IMR-90 (cell line): ENCODE data around the gene CYSRT1. TPM values are rescaled to one million over a fixed set of nuclear protein-coding genes. Genes with fewer than 3 reads are reported as not detected.

Experiments used
- ATAC-seq: fragments of 200-7000 bp; cut with Tn5 transposase; 2 replicates; pipeline ENCODE4 v1.9.1; 2020; ENCODE audit warnings: low read depth, mild to moderate bottlenecking, moderate library complexity
- BruUV-seq: library from RNA; stranded (reverse); fragments of 400-500 nt; replicated peaks from 2 replicates; lab custom pipeline; 2021; lab: Mats Ljungman, UMichigan
- CTCF ChIA-PET: fragments of 300-600 bp; formaldehyde crosslinking; extraction: SDS; loops from one replicate; lab custom pipeline; 2021; ENCODE audit warnings: antibody characterized with exemption; lab: Yijun Ruan, JAX
- POLR2A ChIA-PET: fragments of 300-600 bp; sonication (Branson Sonifier 250); formaldehyde crosslinking; loops from one replicate; lab custom pipeline; 2022; ENCODE audit warnings: antibody characterized with exemption; ENCODE audit not compliant: unreplicated experiment; lab: Charles Lee
- DNase-seq: peaks from one replicate; pipeline ENCODE4 v3.0.0; 2013
- H2AFZ ChIP-seq: replicated peaks from 2 replicates; pipeline ENCODE3; 2013; ENCODE audit warnings: low read length, mild to moderate bottlenecking; ENCODE audit not compliant: poor library complexity
- H2AK5ac ChIP-seq: 2 replicates; pipeline ENCODE4 v1.6.1; 2013; ENCODE audit warnings: low read depth, low read length, inconsistent platforms
- H2AK9ac ChIP-seq: replicated peaks from 2 replicates; pipeline ENCODE3; 2013; ENCODE audit warnings: mild to moderate bottlenecking, low read depth, low read length, moderate library complexity; ENCODE audit not compliant: poor library complexity
- H2BK120ac ChIP-seq: 2 replicates; pipeline ENCODE4 v1.6.1; 2013; ENCODE audit warnings: low read depth, low read length, inconsistent platforms
- H2BK15ac ChIP-seq: 3 replicates; pipeline ENCODE4 v1.6.1; 2013; ENCODE audit warnings: low read depth, low read length, inconsistent platforms
- H2BK20ac ChIP-seq: 2 replicates; pipeline ENCODE4 v1.6.1; 2013; ENCODE audit warnings: low read depth, mild to moderate bottlenecking, inconsistent platforms, low read length, moderate library complexity
- H2BK5ac ChIP-seq: 2 replicates; pipeline ENCODE4 v1.6.1; 2013; ENCODE audit warnings: mild to moderate bottlenecking, low read depth, low read length, inconsistent platforms; ENCODE audit not compliant: poor library complexity, severe bottlenecking
- H3K14ac ChIP-seq: replicated peaks from 2 replicates; pipeline ENCODE4 v1.6.1; 2013; ENCODE audit warnings: low read depth, low read length, inconsistent platforms
- H3K18ac ChIP-seq: 2 replicates; pipeline ENCODE4 v1.6.1; 2013; ENCODE audit warnings: low read depth, low read length, control low read depth
- H3K23ac ChIP-seq: 2 replicates; pipeline ENCODE4 v1.6.1; 2013; ENCODE audit warnings: low read depth, low read length, inconsistent platforms
- H3K27ac ChIP-seq: 2 replicates; pipeline ENCODE4 v1.5.1; 2013; ENCODE audit warnings: mild to moderate bottlenecking, control low read depth, low read length; ENCODE audit not compliant: insufficient read depth
- H3K27me3 ChIP-seq: 2 replicates; pipeline ENCODE4 v1.6.1; 2013; ENCODE audit warnings: low read length; ENCODE audit not compliant: control insufficient read depth, insufficient read depth
- H3K36me3 ChIP-seq: 2 replicates; pipeline ENCODE4 v1.6.1; 2013; ENCODE audit warnings: low read length, mixed read lengths; ENCODE audit not compliant: control insufficient read depth, insufficient read depth
- H3K4ac ChIP-seq: 2 replicates; pipeline ENCODE4 v1.6.1; 2013; ENCODE audit warnings: low read depth, low read length, inconsistent platforms
- H3K4me1 ChIP-seq: 2 replicates; pipeline ENCODE4 v1.6.1; 2013; ENCODE audit warnings: low read length, mixed read lengths; ENCODE audit not compliant: control insufficient read depth, insufficient read depth
- H3K4me2 ChIP-seq: 2 replicates; pipeline ENCODE4 v1.6.1; 2013; ENCODE audit warnings: low read depth, mild to moderate bottlenecking, control low read depth, low read length, moderate library complexity
- H3K4me3 ChIP-seq: 2 replicates; pipeline ENCODE4 v1.5.1; 2013; ENCODE audit warnings: low read depth, mild to moderate bottlenecking, control low read depth, low read length, moderate library complexity; ENCODE audit not compliant: insufficient read depth
- H3K56ac ChIP-seq: 2 replicates; pipeline ENCODE4 v1.6.1; 2013; ENCODE audit warnings: low read length, inconsistent platforms; ENCODE audit not compliant: insufficient read depth; ENCODE audit errors: extremely low read depth
- H3K79me1 ChIP-seq, 2 experiments: 2 replicates each; pipeline ENCODE4 v1.6.1; 2013; ENCODE audit warnings: low read length in 2 of 2, inconsistent platforms in 1 of 2, low read depth in 1 of 2
- H3K9ac ChIP-seq: 2 replicates; pipeline ENCODE4 v1.6.1; 2013; ENCODE audit warnings: low read depth, low read length, control low read depth
- H3K9me1 ChIP-seq: 2 replicates; pipeline ENCODE4 v1.6.1; 2013; ENCODE audit warnings: low read length, inconsistent platforms; ENCODE audit not compliant: insufficient read depth
- H3K9me3 ChIP-seq: 2 replicates; pipeline ENCODE4 v1.6.1; 2013; ENCODE audit warnings: low read length; ENCODE audit not compliant: control insufficient read depth, insufficient read depth
- H4K20me1 ChIP-seq: 2 replicates; pipeline ENCODE4 v1.6.1; 2013; ENCODE audit warnings: low read length, inconsistent platforms; ENCODE audit not compliant: insufficient read depth
- H4K5ac ChIP-seq: 2 replicates; pipeline ENCODE4 v1.6.1; 2013; ENCODE audit warnings: mild to moderate bottlenecking, low read depth, low read length, control low read depth
- H4K8ac ChIP-seq, 2 experiments: 2 replicates each; pipeline ENCODE4 v1.6.1; 2013; ENCODE audit warnings: low read depth in 2 of 2, low read length in 2 of 2, control low read depth in 1 of 2, inconsistent platforms in 1 of 2
- H4K91ac ChIP-seq: 2 replicates; pipeline ENCODE4 v1.6.1; 2013; ENCODE audit warnings: low read depth, low read length, inconsistent platforms; ENCODE audit not compliant: insufficient read depth
- CTCF ChIP-seq: conservative IDR thresholded peaks from 2 replicates; pipeline ENCODE4 v1.5.1; 2012; ENCODE audit warnings: mild to moderate bottlenecking, low read depth, low read length, improper control_type of control experiment
- NFE2L2 ChIP-seq: fragments of 150-350 bp; IDR thresholded peaks from 2 replicates; pipeline ENCODE4 v1.6.1; 2016; ENCODE audit warnings: low read depth, mild to moderate bottlenecking, low read length
- WGBS, 2 experiments: methylation state at CpG; one replicate each; pipeline versions ENCODE4 v1.1.5 to v1.1.7; 2013; ENCODE audit warnings: missing lambda C conversion rate in 2 of 2; ENCODE audit not compliant: insufficient read length in 1 of 2; ENCODE audit errors: extremely low coverage in 2 of 2; 5-methylcytosine and 5-hydroxymethylcytosine counted together
- dilution Hi-C: fragments of 300-500 bp; cut with HindIII; formaldehyde crosslinking; loops from one replicate; pipeline ENCODE4 v1.14.3; 2018; ENCODE audit warnings: low sequenced_read_pairs; ENCODE audit not compliant: unreplicated experiment
- in situ Hi-C: fragments of 300-500 bp; cut with MboI; formaldehyde crosslinking; loops from 3 replicates; pipeline ENCODE4 v1.14.3; 2019; ENCODE audit warnings: low sequenced_read_pairs, inconsistent platforms, mixed read lengths
- intact Hi-C: fragments of 100-400 bp; cut with micrococcal nuclease; formaldehyde crosslinking; loops from 2 replicates; pipeline ENCODE4 v1.10.0; 2022
- polyA plus RNA-seq, 3 experiments: library from polyadenylated mRNA; depleted of rRNA; stranded (reverse); fragments of >200 nt; gene quantifications; 2 replicates each; pipeline ENCODE4 v1.2.3, GENCODE V29; 2012; ENCODE audit warnings: low replicate concordance in 1 of 3
- total RNA-seq: library from RNA; depleted of rRNA; stranded (reverse); fragments of >200 nt; gene quantifications from 2 replicates; pipeline ENCODE4 v1.2.3, GENCODE V29; 2012
- TF ChIP-seq, protein P1 (sequence below): fragments of 150-350 bp; IDR thresholded peaks from 2 replicates; pipeline ENCODE4 v1.6.1; 2016; ENCODE audit warnings: low read depth, mild to moderate bottlenecking, low read length, moderate library complexity, borderline replicate concordance

CYSRT1 gene
- total and polyA plus RNA-seq, 2 of the 4 experiments (the other 2 are of a cell fraction): 0.18 to 0.84 TPM

- DNase-seq (no peak), ATAC-seq (no peak)
- no peak overlapping the region for H3K9ac ChIP-seq
- H3K4me1 ChIP-seq: peaks cover 5% of the 10 kb centered on the region; the same call in 1 of the 2 replicates
- no peak overlapping the region for H3K14ac ChIP-seq
- peaks cover 19% of the 10 kb centered on the region for H4K20me1 ChIP-seq
- H2AK9ac ChIP-seq: peak overlapping the region; percentile 58
- H3K79me1 ChIP-seq: peaks cover 3 to 17% of the 10 kb centered on the region in 2 experiments; a peak in 3 of 4 replicates
- H3K18ac ChIP-seq: no peak overlapping the region
- H3K56ac ChIP-seq: no peak overlapping the region
- H2AK5ac ChIP-seq: no peak overlapping the region
- H2BK20ac ChIP-seq: no peak overlapping the region
- peaks cover 4% of the 10 kb centered on the region for H3K9me1 ChIP-seq
- H3K4ac ChIP-seq: no peak overlapping the region
- no TSS peak for BruUV-seq
- intact Hi-C loops (no loop called here), in situ Hi-C loops (no loop called here), dilution Hi-C loops (no loop called here)
- H3K27ac ChIP-seq: no peak overlapping the region
- no CpG with 5 or more reads among the region's 6 CpGs for WGBS, 2 experiments
- no peak overlapping the region for H4K5ac ChIP-seq
- H3K23ac ChIP-seq: no peak overlapping the region
- H3K9me3 ChIP-seq: no peaks in the 10 kb centered on the region
- peaks cover 9% of the 10 kb centered on the region for H3K36me3 ChIP-seq
- H4K8ac ChIP-seq: no peak overlapping the region
- no peak for TF ChIP-seq CTCF
- TF ChIP-seq, protein P1, sequence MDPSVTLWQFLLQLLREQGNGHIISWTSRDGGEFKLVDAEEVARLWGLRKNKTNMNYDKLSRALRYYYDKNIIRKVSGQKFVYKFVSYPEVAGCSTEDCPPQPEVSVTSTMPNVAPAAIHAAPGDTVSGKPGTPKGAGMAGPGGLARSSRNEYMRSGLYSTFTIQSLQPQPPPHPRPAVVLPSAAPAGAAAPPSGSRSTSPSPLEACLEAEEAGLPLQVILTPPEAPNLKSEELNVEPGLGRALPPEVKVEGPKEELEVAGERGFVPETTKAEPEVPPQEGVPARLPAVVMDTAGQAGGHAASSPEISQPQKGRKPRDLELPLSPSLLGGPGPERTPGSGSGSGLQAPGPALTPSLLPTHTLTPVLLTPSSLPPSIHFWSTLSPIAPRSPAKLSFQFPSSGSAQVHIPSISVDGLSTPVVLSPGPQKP: no peak
- no peak for TF ChIP-seq NFE2L2
- ChIA-PET POLR2A (no interaction called here), CTCF (no interaction called here)
- H2BK120ac ChIP-seq: no peak overlapping the region
- H3K4me3 ChIP-seq: no peak overlapping the region
- H4K91ac ChIP-seq: no peak overlapping the region
- no peak overlapping the region for H3K4me2 ChIP-seq
- no peak overlapping the region for H2AFZ ChIP-seq
- H2BK5ac ChIP-seq: no peak overlapping the region
- H2BK15ac ChIP-seq: no peak overlapping the region
- no peaks in the 10 kb centered on the region for H3K27me3 ChIP-seq
These were observed 22.9 kb downstream of the CYSRT1 start for GRCh38 chr9:137247916-137248175.
